WTC11 (cell line): ENCODE results near the gene BFAR. TPM values are rescaled to one million over a fixed set of nuclear protein-coding genes. Genes with fewer than 3 reads are reported as not detected.

ENCODE experiments used
- ATAC-seq: fragments of 200-7000 bp; cut with Tn5 transposase; 2 replicates; pipeline ENCODE4 v1.10.0; 2021; ENCODE audit warnings: mild to moderate bottlenecking, moderate library complexity
- CTCF ChIA-PET: fragments of 300-600 bp; sonication (Branson Sonifier 250); formaldehyde crosslinking; loops from one replicate; lab custom pipeline; 2021; ENCODE audit warnings: antibody characterized with exemption; lab: Charles Lee
- POLR2A ChIA-PET: fragments of 350-600 bp; sonication (Branson Sonifier 250); formaldehyde crosslinking; loops from one replicate; lab custom pipeline; 2021; ENCODE audit warnings: antibody characterized with exemption; lab: Charles Lee
- DNase-seq: peaks from one replicate; pipeline ENCODE4 v3.0.0; 2021; ENCODE audit warnings: low spot score
- H3K27ac Mint-ChIP-seq: 2 replicates; pipeline ENCODE4 v1.8.0; 2021; ENCODE audit warnings: mixed read lengths
- H3K27me3 Mint-ChIP-seq: 2 replicates; pipeline ENCODE4 v1.8.0; 2021; ENCODE audit warnings: low read depth, mild to moderate bottlenecking, moderate library complexity, mixed read lengths
- H3K36me3 Mint-ChIP-seq: 2 replicates; pipeline ENCODE4 v1.8.0; 2021; ENCODE audit warnings: mixed read lengths
- H3K4me1 Mint-ChIP-seq: 2 replicates; pipeline ENCODE4 v1.8.0; 2022; ENCODE audit warnings: mixed read lengths
- H3K4me3 Mint-ChIP-seq: 2 replicates; pipeline ENCODE4 v1.8.0; 2021; ENCODE audit warnings: mild to moderate bottlenecking, moderate library complexity, mixed read lengths
- H3K9me3 Mint-ChIP-seq: 2 replicates; pipeline ENCODE4 v1.8.0; 2021; ENCODE audit warnings: mixed read lengths
- CTCF ChIP-seq: fragments of 200-600 bp; IDR thresholded peaks from 2 replicates; pipeline ENCODE4 v1.8.0; 2022; ENCODE audit warnings: antibody characterized with exemption
- E2F5 ChIP-seq: sonication (generic); formaldehyde crosslinking; IDR thresholded peaks from 2 replicates; pipeline ENCODE4 v1.8.1; 2022; ENCODE audit warnings: mild to moderate bottlenecking, moderate library complexity, missing genetic modification reagents
- ERG ChIP-seq: fragments of 250-450 bp; sonication (Bioruptor Pico); IDR thresholded peaks from 2 replicates; pipeline ENCODE4 v1.8.0; 2021; ENCODE audit warnings: mild to moderate bottlenecking
- FOXP4 ChIP-seq: sonication (generic); formaldehyde crosslinking; IDR thresholded peaks from 2 replicates; pipeline ENCODE4 v1.8.0; 2022; ENCODE audit warnings: mild to moderate bottlenecking, missing genetic modification reagents
- GABPB1 ChIP-seq: sonication (generic); formaldehyde crosslinking; IDR thresholded peaks from 2 replicates; pipeline ENCODE4 v1.8.1; 2023; ENCODE audit warnings: mild to moderate bottlenecking, missing genetic modification reagents
- IRF1 ChIP-seq: sonication (generic); formaldehyde crosslinking; IDR thresholded peaks from 2 replicates; pipeline ENCODE4 v1.8.0; 2023; ENCODE audit warnings: missing genetic modification reagents
- JAZF1 ChIP-seq: fragments of 250-450 bp; sonication (Bioruptor Pico); IDR thresholded peaks from 2 replicates; pipeline ENCODE4 v1.9.0; 2021; ENCODE audit warnings: moderate library complexity, mild to moderate bottlenecking, inconsistent platforms
- MLX ChIP-seq: sonication (generic); formaldehyde crosslinking; IDR thresholded peaks from 2 replicates; pipeline ENCODE4 v1.8.1; 2023; ENCODE audit warnings: mild to moderate bottlenecking, missing genetic modification reagents, moderate library complexity
- NFATC4 ChIP-seq: fragments of 250-450 bp; sonication (Bioruptor Pico); IDR thresholded peaks from 2 replicates; pipeline ENCODE4 v1.9.0; 2021; ENCODE audit warnings: mild to moderate bottlenecking
- NFE2L1 ChIP-seq: sonication (generic); formaldehyde crosslinking; IDR thresholded peaks from 2 replicates; pipeline ENCODE4 v1.8.1; 2023; ENCODE audit warnings: missing genetic modification reagents
- NR2C2 ChIP-seq: sonication (generic); formaldehyde crosslinking; IDR thresholded peaks from 2 replicates; pipeline ENCODE4 v1.8.0; 2022; ENCODE audit warnings: mild to moderate bottlenecking, missing genetic modification reagents
- OVOL2 ChIP-seq: fragments of 250-450 bp; sonication (Bioruptor Pico); IDR thresholded peaks from 2 replicates; pipeline ENCODE4 v1.9.0; 2021; ENCODE audit warnings: mild to moderate bottlenecking, borderline replicate concordance
- TCF7 ChIP-seq: sonication (generic); formaldehyde crosslinking; IDR thresholded peaks from 2 replicates; pipeline ENCODE4 v1.8.0; 2022; ENCODE audit warnings: mild to moderate bottlenecking, low read depth, missing genetic modification reagents, moderate library complexity
- USF1 ChIP-seq: sonication (generic); formaldehyde crosslinking; IDR thresholded peaks from 2 replicates; pipeline ENCODE4 v1.8.0; 2022; ENCODE audit warnings: mild to moderate bottlenecking, missing genetic modification reagents
- ZBTB21 ChIP-seq: sonication (generic); formaldehyde crosslinking; IDR thresholded peaks from 2 replicates; pipeline ENCODE4 v1.8.1; 2023; ENCODE audit warnings: mild to moderate bottlenecking, missing genetic modification reagents, borderline replicate concordance
- ZNF281 ChIP-seq: sonication (generic); formaldehyde crosslinking; IDR thresholded peaks from 2 replicates; pipeline ENCODE4 v1.8.0; 2023; ENCODE audit warnings: mild to moderate bottlenecking, missing genetic modification reagents
- ZNF396 ChIP-seq: fragments of 250-450 bp; sonication (Bioruptor Pico); IDR thresholded peaks from 2 replicates; pipeline ENCODE4 v1.8.0; 2021; ENCODE audit warnings: mild to moderate bottlenecking, moderate library complexity, borderline replicate concordance
- ZSCAN18 ChIP-seq: fragments of 250-450 bp; sonication (Bioruptor Pico); IDR thresholded peaks from 2 replicates; pipeline ENCODE4 v2.1.2; 2022; ENCODE audit warnings: mild to moderate bottlenecking, moderate library complexity
- total RNA-seq: library from RNA; stranded (reverse); gene quantifications from 3 replicates; pipeline ENCODE4 v1.2.3, GENCODE V29; 2021

The BFAR gene
- total RNA-seq, 1 experiment from 2014 or later, result 70.3 TPM

GRCh38 chr16:14668556-14669223, 35.9 kb downstream of the BFAR start:
- no peak for ATAC-seq
- H3K36me3 Mint-ChIP-seq, result peaks cover 51% of the 10 kb centered on the region
- H3K4me1 Mint-ChIP-seq, result no peaks in the 10 kb centered on the region
- POLR2A ChIA-PET, result no interaction called here
- TF ChIP-seq NR2C2 (CRISPR knock-in tag), result no peak
- TF ChIP-seq JAZF1 (CRISPR knock-in tag), result no peak
- no peak for TF ChIP-seq TCF7 (CRISPR knock-in tag)
- no peak for TF ChIP-seq E2F5
- TF ChIP-seq FOXP4 (CRISPR knock-in tag), result no peak
- TF ChIP-seq ZSCAN18 (CRISPR knock-in tag), result no peak
- TF ChIP-seq OVOL2 (CRISPR knock-in tag), result no peak
- no peak for TF ChIP-seq ZNF396 (CRISPR knock-in tag)
- no peak for TF ChIP-seq NFATC4 (CRISPR knock-in tag)
- TF ChIP-seq ZNF281, result no peak
- TF ChIP-seq CTCF, result no peak
- TF ChIP-seq USF1 (CRISPR knock-in tag), result no peak
- TF ChIP-seq ZBTB21 (CRISPR knock-in tag), result no peak
- H3K4me3 Mint-ChIP-seq, result no peak overlapping the region
- H3K27ac Mint-ChIP-seq, result no peak overlapping the region
- no peak for DNase-seq
- no peaks in the 10 kb centered on the region for H3K27me3 Mint-ChIP-seq
- no peaks in the 10 kb centered on the region for H3K9me3 Mint-ChIP-seq
- CTCF ChIA-PET, result no interaction called here

GRCh38 chr16:14669776-14670175, 37.0 kb downstream of the BFAR start:
- DNase-seq, result no peak
- peak; percentile 38 for ATAC-seq
- Mint-ChIP-seq H3K4me3 (no peak overlapping the region), H3K9me3 (no peaks in the 10 kb centered on the region), H3K27ac (no peak overlapping the region), H3K36me3 (peaks cover 40% of the 10 kb centered on the region), H3K4me1 (no peaks in the 10 kb centered on the region), H3K27me3 (no peaks in the 10 kb centered on the region)
- POLR2A ChIA-PET, result no interaction called here
- CTCF ChIA-PET, result no interaction called here
- TF ChIP-seq NFE2L1 (CRISPR knock-in tag) (no peak), ERG (CRISPR knock-in tag) (no peak), ZNF281 (no peak), MLX (CRISPR knock-in tag) (no peak), IRF1 (no peak), GABPB1 (no peak)
